ENCODE data around the gene KCNIP4.

GRCh38 chr4:21387683-21388082 lies 560.9 kb downstream of the KCNIP4 start:
- TF ChIP-seq, protein P1, sequence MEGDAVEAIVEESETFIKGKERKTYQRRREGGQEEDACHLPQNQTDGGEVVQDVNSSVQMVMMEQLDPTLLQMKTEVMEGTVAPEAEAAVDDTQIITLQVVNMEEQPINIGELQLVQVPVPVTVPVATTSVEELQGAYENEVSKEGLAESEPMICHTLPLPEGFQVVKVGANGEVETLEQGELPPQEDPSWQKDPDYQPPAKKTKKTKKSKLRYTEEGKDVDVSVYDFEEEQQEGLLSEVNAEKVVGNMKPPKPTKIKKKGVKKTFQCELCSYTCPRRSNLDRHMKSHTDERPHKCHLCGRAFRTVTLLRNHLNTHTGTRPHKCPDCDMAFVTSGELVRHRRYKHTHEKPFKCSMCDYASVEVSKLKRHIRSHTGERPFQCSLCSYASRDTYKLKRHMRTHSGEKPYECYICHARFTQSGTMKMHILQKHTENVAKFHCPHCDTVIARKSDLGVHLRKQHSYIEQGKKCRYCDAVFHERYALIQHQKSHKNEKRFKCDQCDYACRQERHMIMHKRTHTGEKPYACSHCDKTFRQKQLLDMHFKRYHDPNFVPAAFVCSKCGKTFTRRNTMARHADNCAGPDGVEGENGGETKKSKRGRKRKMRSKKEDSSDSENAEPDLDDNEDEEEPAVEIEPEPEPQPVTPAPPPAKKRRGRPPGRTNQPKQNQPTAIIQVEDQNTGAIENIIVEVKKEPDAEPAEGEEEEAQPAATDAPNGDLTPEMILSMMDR (IDR thresholded peaks at IDR 0.05; ENCODE audit: control extremely low read depth in 1 of 3, insufficient read depth in 1 of 3, low read depth in 1 of 3, low read length in 3 of 3) = no peak
- TF ChIP-seq POLR2AphosphoS5 (IDR thresholded peaks at IDR 0.05; ENCODE audit: low read depth, low read length) = no peak

Data from H1 (cell line).